HEK293T (cell line): ENCODE measurements around the gene LAMB2.

Source experiments
- CTCF ChIA-PET: fragments of 350-600 bp; formaldehyde crosslinking; extraction: SDS; loops from one replicate; lab custom pipeline; 2021; ENCODE audit warnings: antibody characterized with exemption, inconsistent platforms; lab: Yijun Ruan, JAX
- POLR2A ChIA-PET: fragments of 350-600 bp; formaldehyde crosslinking; extraction: SDS; loops from one replicate; lab custom pipeline; 2020; ENCODE audit warnings: antibody characterized with exemption, inconsistent platforms; lab: Yijun Ruan, JAX
- DNase-seq: peaks from one replicate; pipeline ENCODE4 v3.0.0; 2012; ENCODE audit warnings: mixed read lengths; ENCODE audit errors: extremely low spot score
- ARNT ChIP-seq: fragments of 450-650 bp; IDR thresholded peaks from 2 replicates; pipeline ENCODE4 v1.6.1; 2017; ENCODE audit warnings: mild to moderate bottlenecking
- BHLHE40 ChIP-seq: fragments of 450-650 bp; IDR thresholded peaks from 2 replicates; pipeline ENCODE4 v1.6.1; 2016; ENCODE audit warnings: mild to moderate bottlenecking, moderate library complexity, borderline replicate concordance
- CTBP1 ChIP-seq: fragments of 450-650 bp; IDR thresholded peaks from 2 replicates; pipeline ENCODE4 v1.6.1; 2016; ENCODE audit warnings: borderline replicate concordance
- ELF4 ChIP-seq: fragments of 450-650 bp; IDR thresholded peaks from 2 replicates; pipeline ENCODE4 v1.6.1; 2017; ENCODE audit warnings: antibody characterized with exemption
- FOXA1 ChIP-seq: fragments of 450-650 bp; IDR thresholded peaks from 2 replicates; pipeline ENCODE4 v1.6.1; 2016; ENCODE audit warnings: mild to moderate bottlenecking
- FOXK2 ChIP-seq: fragments of 450-650 bp; IDR thresholded peaks from 2 replicates; pipeline ENCODE4 v1.6.1; 2016; ENCODE audit warnings: mild to moderate bottlenecking
- FOXM1 ChIP-seq: fragments of 450-650 bp; IDR thresholded peaks from 2 replicates; pipeline ENCODE4 v1.6.1; 2017; ENCODE audit warnings: mild to moderate bottlenecking, borderline replicate concordance
- HDGF ChIP-seq: fragments of 450-650 bp; IDR thresholded peaks from 2 replicates; pipeline ENCODE4 v1.6.1; 2017; ENCODE audit warnings: antibody characterized with exemption, borderline replicate concordance
- L3MBTL2 ChIP-seq: fragments of 450-650 bp; conservative IDR thresholded peaks from 2 replicates; pipeline ENCODE4 v1.6.1; 2016; ENCODE audit warnings: mild to moderate bottlenecking
- LEF1 ChIP-seq: fragments of 450-650 bp; IDR thresholded peaks from 2 replicates; pipeline ENCODE4 v1.6.1; 2017; ENCODE audit warnings: mild to moderate bottlenecking, borderline replicate concordance
- NFRKB ChIP-seq: fragments of 450-650 bp; IDR thresholded peaks from 2 replicates; pipeline ENCODE4 v1.6.1; 2016; ENCODE audit warnings: mild to moderate bottlenecking, moderate library complexity
- SP1 ChIP-seq: fragments of 450-650 bp; IDR thresholded peaks from 2 replicates; pipeline ENCODE4 v1.6.1; 2017
- SUZ12 ChIP-seq: fragments of 450-650 bp; IDR thresholded peaks from 2 replicates; pipeline ENCODE4 v1.6.1; 2016; ENCODE audit warnings: mild to moderate bottlenecking
- TARDBP ChIP-seq: fragments of 450-650 bp; IDR thresholded peaks from 2 replicates; pipeline ENCODE4 v1.6.1; 2016
- ZNF384 ChIP-seq: fragments of 450-650 bp; IDR thresholded peaks from 2 replicates; pipeline ENCODE4 v1.6.1; 2016
- TF ChIP-seq, protein P1 (sequence below): fragments of 450-650 bp; IDR thresholded peaks from 2 replicates; pipeline ENCODE4 v1.6.1; 2016

The LAMB2 gene

DNA sequence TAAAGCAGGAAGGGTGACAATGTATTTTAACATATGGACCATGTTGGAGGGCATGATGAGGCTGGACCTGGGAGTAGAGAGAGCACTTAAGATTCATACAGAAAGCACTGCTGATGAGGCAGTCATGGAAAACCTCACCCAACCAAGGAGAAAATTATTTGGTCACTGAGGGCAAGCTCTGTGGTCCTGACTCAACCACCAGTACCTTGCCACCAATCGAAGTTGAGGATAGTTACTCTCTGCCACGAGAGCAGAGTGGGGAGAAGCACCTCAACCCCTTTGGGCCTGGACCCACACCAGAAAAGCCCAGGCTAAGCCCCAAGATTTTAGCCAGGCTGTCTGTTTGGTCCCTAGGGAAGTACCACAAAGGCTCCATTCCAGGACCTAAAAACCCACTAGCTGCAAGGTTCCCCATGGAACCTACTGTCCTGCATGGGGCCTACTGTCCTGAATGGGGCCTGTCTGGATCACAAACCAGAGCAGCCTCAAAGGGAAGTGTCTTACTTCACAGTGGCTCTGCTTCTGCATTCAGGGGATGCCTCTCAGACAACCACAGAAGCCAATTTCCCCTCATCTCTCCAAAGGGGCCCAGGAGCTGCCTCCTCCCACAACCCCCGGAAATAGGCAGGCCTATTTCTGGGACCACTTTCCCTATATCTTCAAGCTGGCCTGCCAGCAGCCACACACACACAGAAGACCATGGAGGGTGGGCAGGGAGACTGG, 29.1 kb upstream of the LAMB2 start:
- CTCF ChIA-PET: interaction anchor here (0.5 kb wide), 1 partner anchor 378 kb away, joined by 3 read pairs; no protein-coding TSS in a partner anchor
- DNase-seq: no peak
- POLR2A ChIA-PET: interaction anchor here (1.0 kb wide), 1 partner anchor 155 kb away, joined by 3 read pairs; the partner anchor contains the start of gene WDR6
- TF ChIP-seq ELF4 (no peak), ZNF384 (no peak), FOXA1 (no peak), SP1 (no peak), LEF1 (no peak), NFRKB (no peak)

DNA sequence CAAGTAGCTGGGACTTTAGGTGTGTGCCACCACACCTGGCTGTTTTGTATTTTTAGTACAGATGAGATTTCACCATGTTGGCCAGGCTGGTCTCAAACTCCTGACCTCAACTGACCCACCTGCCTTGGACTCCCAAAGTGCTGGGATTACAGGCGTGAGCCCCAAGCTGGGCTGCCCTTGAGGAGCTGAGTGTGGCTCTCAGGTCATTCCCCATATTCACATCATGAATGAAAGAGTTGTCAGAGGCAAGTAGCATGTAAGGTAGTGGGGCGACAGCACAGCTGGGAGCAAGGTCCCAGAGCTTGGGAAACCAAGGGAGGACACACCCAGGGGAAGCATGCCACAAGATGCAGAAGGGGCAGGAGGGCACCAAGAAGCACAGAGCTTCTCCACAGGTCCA, 28.3 kb upstream of the LAMB2 start:
- CTCF ChIA-PET: interaction anchor here (0.5 kb wide), 1 partner anchor 378 kb away, joined by 3 read pairs; no protein-coding TSS in a partner anchor
- TF ChIP-seq L3MBTL2 (no peak), ELF4 (no peak), CTBP1 (no peak), SP1 (no peak), LEF1 (no peak), ARNT (no peak), HDGF (no peak), BHLHE40 (no peak)
- DNase-seq: no peak
- POLR2A ChIA-PET: no interaction called here

DNA sequence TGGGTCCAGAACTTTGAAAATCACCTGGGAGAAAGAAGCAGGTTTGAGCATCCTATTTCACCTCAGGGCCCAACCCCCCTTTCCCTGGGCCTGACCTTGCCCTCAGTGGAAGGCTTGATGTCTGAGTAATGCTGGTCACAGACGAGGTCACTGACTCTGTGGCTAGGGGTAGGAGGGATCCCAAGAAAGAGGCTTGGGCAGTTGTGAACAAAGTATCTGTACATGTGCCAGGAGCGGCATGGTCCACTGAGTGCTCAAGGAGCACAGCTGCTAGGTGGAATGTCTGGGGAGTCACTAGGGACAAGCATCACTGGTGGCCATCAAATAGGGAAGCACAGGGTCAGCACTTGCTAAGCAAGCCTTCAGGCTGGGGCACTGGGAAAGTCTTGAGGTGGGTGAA, 25.9 kb upstream of the LAMB2 start:
- DNase-seq: no peak
- POLR2A ChIA-PET: interaction anchor here (1.0 to 2.2 kb wide), 2 partner anchors 129 to 152 kb away, joined by 3 to 5 read pairs; partner anchors contain the start of genes IMPDH2 and WDR6
- CTCF ChIA-PET: interaction anchor here (0.5 to 1.4 kb wide), 4 partner anchors 19 to 169 kb away, joined by 3 read pairs; no protein-coding TSS in a partner anchor
- TF ChIP-seq ELF4 (no peak), LEF1 (no peak), ARNT (no peak), HDGF (no peak)
- TF ChIP-seq, protein P1, sequence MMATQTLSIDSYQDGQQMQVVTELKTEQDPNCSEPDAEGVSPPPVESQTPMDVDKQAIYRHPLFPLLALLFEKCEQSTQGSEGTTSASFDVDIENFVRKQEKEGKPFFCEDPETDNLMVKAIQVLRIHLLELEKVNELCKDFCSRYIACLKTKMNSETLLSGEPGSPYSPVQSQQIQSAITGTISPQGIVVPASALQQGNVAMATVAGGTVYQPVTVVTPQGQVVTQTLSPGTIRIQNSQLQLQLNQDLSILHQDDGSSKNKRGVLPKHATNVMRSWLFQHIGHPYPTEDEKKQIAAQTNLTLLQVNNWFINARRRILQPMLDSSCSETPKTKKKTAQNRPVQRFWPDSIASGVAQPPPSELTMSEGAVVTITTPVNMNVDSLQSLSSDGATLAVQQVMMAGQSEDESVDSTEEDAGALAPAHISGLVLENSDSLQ: no peak

DNA sequence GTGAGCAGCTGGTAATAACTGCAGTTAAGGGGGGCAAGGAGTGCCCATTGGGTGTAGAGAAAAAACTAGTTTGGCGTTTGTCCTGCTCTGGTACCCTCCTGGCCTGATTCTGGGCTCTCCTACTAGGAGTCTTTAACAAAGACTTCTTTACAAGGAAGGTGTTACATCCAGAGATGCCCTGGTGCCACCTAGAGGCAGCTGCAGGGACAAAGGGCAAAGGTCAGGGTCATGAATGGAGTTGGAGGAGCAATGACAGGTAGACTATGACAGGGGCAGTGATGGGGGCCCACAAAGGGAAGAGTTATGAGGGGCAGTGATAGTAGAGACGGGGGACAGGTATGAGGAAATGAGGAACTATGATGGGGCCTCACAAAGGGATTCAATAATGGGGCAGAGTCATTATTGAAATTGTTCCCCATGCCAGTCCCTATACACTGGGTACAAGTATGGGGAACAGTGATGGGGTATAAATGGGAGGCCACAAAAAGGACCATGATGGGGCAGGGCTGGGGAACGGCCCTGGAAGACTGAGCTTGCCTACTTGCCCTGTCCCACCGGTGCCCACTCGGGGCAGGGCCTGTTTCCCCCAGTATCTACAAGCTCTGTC, 25.4 kb upstream of the LAMB2 start:
- DNase-seq: no peak
- POLR2A ChIA-PET: interaction anchor here (2.1 to 2.2 kb wide), 2 partner anchors 129 to 182 kb away, joined by 5 read pairs; partner anchors contain the start of genes IMPDH2 and USP4
- CTCF ChIA-PET: interaction anchor here (0.5 to 1.4 kb wide), 5 partner anchors 19 to 169 kb away, joined by 3 read pairs; no protein-coding TSS in a partner anchor

DNA sequence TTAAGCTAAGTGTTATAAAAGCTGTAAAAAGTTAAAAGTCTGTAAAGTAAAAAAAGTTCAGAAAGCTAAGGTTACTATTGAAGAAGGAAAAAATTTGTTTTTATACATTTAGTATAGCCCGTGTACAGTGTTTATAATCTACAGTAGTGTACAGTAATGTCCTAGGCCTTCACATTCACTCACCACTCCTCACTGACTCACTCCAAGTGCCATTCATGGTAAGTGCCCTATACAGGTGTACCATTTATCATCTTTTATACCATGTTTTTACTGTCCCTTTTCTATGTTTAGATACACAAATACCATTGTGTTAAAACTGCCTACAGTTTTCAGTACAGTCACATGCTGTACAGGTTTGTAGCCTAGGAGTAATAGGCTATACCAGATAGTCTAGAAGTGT, 24.4 kb upstream of the LAMB2 start:
- POLR2A ChIA-PET: interaction anchor here (2.1 to 2.2 kb wide), 2 partner anchors 128 to 183 kb away, joined by 5 read pairs; partner anchors contain the start of genes IMPDH2 and USP4
- DNase-seq: no peak

More for the DNA sequence above, 25.4 kb upstream of the LAMB2 start:
- no peak for TF ChIP-seq LEF1
- TF ChIP-seq ARNT: no peak
- no peak for TF ChIP-seq ELF4
- no peak for TF ChIP-seq SP1
- TF ChIP-seq ZNF384: no peak
- no peak for TF ChIP-seq FOXA1
- no peak for TF ChIP-seq FOXK2

DNA sequence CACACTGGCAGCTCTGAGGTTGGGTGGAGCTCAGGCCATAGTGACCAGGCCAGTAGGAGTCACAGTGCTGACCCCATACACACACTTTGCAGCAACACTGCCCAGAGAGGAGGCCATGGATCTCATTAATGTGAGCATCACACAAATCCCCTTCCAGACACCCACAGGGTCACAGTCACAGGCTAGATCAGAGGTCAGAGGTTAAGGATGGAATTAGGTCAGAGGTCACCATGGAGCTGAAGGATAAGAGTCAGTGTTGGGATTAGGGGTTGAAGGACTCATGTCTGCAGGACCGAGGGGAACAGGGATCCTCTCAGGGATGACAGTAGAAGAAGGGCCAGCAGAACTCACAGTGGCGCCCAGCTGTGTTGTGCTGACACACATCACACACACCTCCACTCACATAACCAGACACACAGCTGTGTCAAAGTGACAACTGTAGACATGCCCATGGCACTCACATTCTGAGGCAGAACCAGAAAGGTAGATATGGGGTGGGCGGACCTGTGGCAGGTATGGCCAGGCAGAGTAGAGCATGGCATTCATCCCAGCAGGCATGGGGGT, 20.6 kb upstream of the LAMB2 start:
- TF ChIP-seq L3MBTL2 (no peak), HDGF (no peak), FOXK2 (no peak), FOXA1 (no peak), CTBP1 (no peak), SUZ12 (no peak), SP1 (no peak), ZNF384 (no peak), FOXM1 (no peak), TARDBP (no peak), ELF4 (no peak), BHLHE40 (no peak), LEF1 (no peak), ARNT (no peak)
- TF ChIP-seq, protein P1: no peak
- CTCF ChIA-PET: interaction anchor here (1.0 kb wide), 1 partner anchor 18 kb away, joined by 3 read pairs; the partner anchor contains the start of gene KLHDC8B
- no peak for DNase-seq
- POLR2A ChIA-PET: interaction anchor here (1.1 to 1.3 kb wide), 2 partner anchors 20 to 33 kb away, joined by 3 read pairs; partner anchors contain the start of gene USP19

More for the DNA sequence above, 24.4 kb upstream of the LAMB2 start:
- CTCF ChIA-PET: interaction anchor here (0.7 kb wide), 2 partner anchors 19 to 61 kb away, joined by 3 read pairs; no protein-coding TSS in a partner anchor
- TF ChIP-seq LEF1: no peak
- TF ChIP-seq L3MBTL2: no peak
- no peak for TF ChIP-seq TARDBP
